Astrocyte of the cerebellum (primary cell): ENCODE data around the gene BRCA1.

Experiments used
- DNase-seq: peaks from one replicate; pipeline ENCODE4 v3.0.0-alpha.2; 2011; ENCODE audit warnings: low read depth
- H3K4me3 ChIP-seq: 2 replicates; pipeline ENCODE4 v1.5.1; 2011; ENCODE audit warnings: mild to moderate bottlenecking, low read depth, low read length, moderate library complexity
- CTCF ChIP-seq: IDR thresholded peaks from 2 replicates; pipeline ENCODE4 v1.5.1; 2012; ENCODE audit warnings: low read length, low read depth, moderate library complexity, mild to moderate bottlenecking; ENCODE audit errors: missing control alignments
- in situ Hi-C: cut with HindIII; loops from 2 replicates; pipeline ENCODE4 v1.10.0; 2017; ENCODE audit warnings: low sequenced_read_pairs

Gene BRCA1

GRCh38 chr17:43018008-43018853 is 106.9 kb downstream of the BRCA1 start:
- no peak overlapping the region for H3K4me3 ChIP-seq
- in situ Hi-C loops = loop anchor here (5.0 kb wide), 1 partner anchor 41 kb away; no protein-coding TSS in a partner anchor
- no peak for TF ChIP-seq CTCF
- no peak for DNase-seq

DNA sequence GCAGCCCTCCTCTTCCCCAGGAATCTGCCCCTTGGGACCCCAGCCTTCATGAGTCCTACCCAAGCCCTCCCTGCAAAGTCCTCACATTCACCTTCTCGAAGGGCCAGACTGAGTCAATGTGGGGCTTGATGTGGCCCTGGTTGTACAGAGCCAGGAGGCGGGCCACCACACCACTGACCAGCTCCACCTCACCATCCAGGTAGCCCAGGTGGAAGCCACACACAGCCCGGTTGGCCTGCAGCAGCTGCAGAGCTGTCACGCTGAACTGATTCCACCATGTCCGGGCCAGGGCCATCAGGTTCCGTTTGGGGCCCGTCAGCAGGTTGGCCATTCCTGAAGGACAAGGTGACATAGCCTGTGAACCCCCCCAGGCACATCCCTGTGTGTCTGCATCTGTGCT is 108.9 kb downstream of the BRCA1 start:
- no peak for DNase-seq
- in situ Hi-C loops = loop anchor here (5.0 kb wide), 1 partner anchor 39 kb away; no protein-coding TSS in a partner anchor
- H3K4me3 ChIP-seq = no peak overlapping the region
- no peak for TF ChIP-seq CTCF

DNA sequence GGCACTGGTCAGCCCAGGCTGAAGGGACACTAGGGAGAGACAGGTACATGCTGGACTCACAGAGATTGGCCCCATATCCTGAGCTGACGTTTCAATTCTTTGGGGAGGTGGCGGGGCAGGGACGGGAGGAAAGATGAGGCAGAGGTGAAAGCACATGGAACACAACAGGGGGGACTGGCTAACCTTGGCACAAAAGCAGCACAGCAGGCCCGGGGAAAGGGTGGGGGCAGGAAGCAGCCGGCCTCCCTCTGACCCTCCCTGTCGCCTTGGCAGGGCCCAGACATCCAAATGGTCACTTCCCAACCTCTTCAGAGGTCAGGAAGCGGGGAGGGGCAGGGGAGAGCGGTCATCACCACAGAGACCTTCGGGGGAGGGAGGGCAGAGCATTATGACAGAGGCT is 109.6 kb downstream of the BRCA1 start:
- in situ Hi-C loops = loop anchor here (5.0 kb wide), 1 partner anchor 38 kb away; no protein-coding TSS in a partner anchor
- no peak for DNase-seq
- no peak overlapping the region for H3K4me3 ChIP-seq
- no peak for TF ChIP-seq CTCF

DNA sequence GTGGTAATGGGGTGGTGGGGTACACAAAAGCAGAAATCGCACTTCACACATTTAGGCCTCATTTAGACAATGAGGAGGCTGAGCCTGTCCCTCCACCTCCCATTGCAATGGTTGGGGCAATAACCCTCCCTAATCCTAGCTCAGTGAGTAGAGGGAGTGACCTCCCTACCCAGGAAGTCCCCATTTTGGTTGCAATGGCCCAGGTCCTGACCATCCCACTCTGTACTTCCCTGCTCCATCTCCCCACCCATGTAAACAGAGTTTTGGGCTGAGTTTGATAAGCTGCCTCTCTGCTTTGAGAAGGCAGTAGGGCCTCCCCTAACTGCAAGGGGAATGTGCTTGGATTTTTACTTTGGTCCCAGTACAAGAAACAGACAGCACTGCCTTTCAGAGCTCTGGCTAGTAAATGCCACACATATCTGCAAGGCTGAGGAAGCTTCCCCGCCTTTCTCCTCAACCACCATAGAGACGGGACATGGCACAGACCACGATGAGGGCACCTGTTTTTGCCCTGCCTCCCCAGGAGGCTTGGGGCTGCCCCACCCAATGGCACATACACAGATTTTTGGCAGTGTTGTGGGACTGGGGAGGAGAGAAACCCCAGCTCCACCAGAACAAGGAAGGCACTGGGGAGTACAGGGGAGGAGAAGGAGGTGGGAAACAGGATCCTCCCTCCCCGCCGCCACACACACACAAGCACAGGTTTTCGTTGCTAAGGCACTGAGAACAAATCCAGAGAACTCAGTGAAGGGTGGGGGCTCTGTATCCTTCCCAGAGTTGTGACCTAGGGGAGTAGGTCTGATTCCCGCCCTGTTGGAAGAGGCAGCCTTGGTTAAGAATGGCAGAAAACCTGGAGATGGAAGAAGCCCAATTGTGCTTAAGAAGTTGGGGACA is 110.3 kb downstream of the BRCA1 start:
- no peak for TF ChIP-seq CTCF
- no peak overlapping the region for H3K4me3 ChIP-seq
- in situ Hi-C loops = loop anchor here (5.0 kb wide), 1 partner anchor 38 kb away; no protein-coding TSS in a partner anchor

GRCh38 chr17:43014020-43014648 is 111.0 kb downstream of the BRCA1 start:
- in situ Hi-C loops = no loop called here
- no peak for TF ChIP-seq CTCF
- no peak for DNase-seq
- no peak overlapping the region for H3K4me3 ChIP-seq

More for the DNA sequence above, 110.3 kb downstream of the BRCA1 start:
- no peak for DNase-seq

DNA sequence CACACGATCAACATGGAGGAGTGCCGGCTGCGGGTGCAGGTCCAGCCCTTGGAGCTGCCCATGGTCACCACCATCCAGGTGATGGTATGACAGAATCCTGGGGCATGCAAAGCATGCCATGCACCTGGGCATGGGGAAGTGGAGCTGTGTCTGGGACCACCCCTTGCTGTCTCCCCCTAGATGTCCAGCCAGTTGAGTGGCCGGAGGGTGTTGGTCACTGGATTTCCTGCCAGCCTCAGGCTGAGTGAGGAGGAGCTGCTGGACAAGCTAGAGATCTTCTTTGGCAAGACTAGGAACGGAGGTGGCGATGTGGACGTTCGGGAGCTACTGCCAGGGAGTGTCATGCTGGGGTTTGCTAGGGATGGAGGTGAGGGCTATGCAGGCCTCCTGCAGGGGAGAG is 111.9 kb downstream of the BRCA1 start:
- no peak for TF ChIP-seq CTCF
- no peak for DNase-seq
- H3K4me3 ChIP-seq = no peak overlapping the region
- in situ Hi-C loops = no loop called here
